GM19328 (cell line): ENCODE measurements around the gene CFI.
A peak's percentile ranks its signal among the peaks of the same experiment; 100 is the strongest.

Source experiments
- ATAC-seq: cut with Tn5 transposase; IDR thresholded peaks from one replicate; pipeline ENCODE4 v1.9.1; 2021; ENCODE audit warnings: mild to moderate bottlenecking, moderate library complexity; ENCODE audit not compliant: unreplicated experiment

Gene CFI

DNA sequence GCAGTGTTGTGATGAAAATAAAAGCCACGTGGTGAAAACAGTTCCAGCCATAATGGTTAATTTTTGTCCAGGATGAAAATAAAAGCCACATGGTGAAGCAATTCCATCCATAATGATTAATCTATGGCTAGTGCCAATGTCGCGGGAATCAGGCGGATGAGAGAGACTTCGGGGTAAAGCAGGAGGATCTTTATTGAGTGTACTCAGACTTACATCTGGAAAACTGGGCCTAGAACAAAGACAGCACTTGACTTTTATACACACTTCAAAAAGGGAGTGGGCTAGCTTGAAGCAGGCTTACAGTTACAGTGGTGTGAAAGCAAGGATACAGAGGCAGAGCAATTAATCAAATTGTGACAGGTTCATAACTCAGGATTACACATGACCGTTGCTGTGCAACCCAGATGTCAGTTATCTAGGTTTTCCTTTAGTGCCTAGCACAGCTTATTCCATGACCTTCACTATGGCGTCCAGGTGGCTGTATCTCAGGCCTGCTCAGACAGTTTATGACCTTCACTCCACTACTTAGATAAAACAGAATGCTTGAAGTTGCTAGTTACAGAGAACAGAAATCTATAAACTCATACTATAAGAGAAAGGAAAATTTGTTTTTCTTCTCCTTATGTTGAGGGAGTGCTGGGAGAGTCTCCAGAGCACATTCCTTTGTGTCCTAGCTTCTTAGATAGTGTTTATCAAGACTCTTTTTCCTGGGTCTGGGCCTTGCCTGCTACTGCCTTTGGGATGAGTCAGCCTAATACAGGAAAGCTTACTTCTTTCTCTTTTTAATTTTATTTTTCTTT, 66.0 kb downstream of the CFI start:
- no peak for ATAC-seq

DNA sequence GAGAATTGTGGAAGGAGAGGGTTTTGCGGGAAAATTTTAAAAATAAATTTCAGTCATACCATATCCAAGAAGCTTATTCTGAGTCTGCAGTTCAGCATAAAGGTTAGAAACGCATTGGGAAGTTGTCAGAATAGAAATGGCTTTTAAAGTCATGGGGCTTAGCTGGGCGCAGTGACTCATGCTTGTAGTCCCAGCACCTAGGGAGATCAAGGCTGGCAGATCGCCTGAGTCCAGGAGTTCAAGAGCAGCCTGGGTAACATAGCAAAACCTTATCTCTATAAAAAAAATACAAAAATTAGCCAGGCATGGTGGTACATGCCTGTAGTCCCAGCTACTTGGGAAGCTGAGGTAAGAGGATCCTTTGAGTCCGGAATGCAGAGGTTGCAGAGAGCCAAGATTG, 68.1 kb downstream of the CFI start:
- ATAC-seq = no peak

DNA sequence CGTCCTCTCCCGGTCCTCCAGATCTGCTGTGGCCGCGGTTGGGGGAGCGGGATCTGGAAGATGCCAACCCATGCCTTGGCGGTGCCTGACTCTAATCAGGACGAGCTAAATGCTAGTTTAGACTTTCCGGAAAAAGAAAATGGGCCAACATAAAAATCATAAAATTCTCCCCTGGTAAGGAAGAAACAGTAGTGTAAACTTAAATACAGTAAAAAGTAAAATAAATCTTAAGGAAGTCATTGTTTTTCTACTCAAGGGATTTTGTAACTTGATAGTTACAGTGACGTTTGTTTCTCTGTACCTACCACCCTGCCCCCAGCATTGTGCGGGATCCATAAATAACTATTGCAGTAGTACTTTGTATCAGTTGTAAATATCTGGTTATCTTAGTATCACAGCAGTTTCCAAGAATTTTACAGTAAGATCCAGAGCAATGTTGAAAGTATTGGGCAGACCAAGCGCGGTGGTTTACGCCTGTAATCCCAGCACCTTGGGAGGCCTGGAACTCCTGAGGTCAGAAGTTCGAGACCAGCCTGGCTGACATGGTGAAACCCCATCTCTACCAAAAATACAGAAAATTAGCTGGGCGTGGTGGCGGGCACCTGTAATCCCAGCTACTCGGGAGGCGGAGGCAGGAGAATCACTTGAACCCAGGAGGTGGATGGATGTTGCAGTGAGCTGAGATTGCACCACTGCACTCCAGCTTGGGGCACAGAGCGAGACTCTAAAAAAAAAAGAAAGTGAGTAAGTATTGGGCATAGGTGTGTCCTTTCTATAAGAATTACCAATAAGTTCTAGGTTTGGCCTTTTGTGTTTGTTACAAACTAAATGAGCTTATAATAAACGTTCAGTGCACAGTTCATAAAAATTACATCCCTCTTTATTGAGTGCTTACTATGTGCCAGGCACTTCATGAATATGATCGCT, 70.9 kb downstream of the CFI start:
- ATAC-seq = no peak

DNA sequence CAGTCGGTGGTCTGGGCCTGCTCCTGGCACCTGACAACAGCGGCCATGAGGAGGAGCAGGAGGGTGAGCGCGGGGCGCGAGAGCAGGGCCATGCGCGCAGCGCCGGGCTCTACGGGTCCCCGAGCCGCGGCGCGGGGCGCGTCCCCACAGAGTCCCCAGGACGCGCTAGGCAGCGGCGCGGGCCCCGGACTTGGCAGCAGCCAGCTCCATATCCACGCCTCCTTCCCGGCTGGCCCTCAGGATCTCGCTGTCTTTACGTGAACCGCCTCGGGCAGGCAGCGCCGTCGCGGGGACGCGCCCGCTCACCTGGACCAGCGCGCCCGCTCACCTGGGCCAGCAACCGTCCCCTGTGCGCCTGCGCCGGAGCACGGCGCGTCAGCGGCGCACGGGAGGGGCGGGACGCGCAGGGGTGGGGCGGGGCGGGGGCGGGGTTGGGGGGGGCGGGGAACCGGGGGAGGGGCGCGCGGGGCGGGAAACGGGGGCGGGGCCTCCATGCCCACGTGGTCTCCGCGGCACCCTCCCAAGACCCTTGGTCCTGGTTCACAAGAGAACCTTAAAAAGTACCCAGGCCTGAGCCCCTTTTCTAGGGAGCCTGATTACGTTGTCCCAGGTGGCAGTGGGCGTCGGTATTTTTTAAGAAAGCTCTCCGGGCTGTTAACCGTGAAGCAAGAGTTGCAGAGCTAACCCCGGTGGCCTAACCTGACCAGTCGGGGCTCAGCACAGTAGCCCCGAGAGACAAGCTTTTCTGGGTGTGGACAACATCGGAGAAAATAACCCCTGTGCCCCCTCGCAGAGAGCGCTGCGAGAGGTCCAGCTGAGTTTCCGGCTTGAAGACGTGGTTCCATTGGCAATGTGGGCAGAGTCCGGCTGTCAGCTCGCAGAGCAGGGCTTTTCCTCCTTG, 71.8 kb downstream of the CFI start, which contains the start of gene PLA2G12A:
TSS of gene PLA2G12A (minus strand) at position 353 of the 901 bp plus-strand sequence. CDS start at position 92, 261 bp downstream.
- ATAC-seq = peak; percentile 78

DNA sequence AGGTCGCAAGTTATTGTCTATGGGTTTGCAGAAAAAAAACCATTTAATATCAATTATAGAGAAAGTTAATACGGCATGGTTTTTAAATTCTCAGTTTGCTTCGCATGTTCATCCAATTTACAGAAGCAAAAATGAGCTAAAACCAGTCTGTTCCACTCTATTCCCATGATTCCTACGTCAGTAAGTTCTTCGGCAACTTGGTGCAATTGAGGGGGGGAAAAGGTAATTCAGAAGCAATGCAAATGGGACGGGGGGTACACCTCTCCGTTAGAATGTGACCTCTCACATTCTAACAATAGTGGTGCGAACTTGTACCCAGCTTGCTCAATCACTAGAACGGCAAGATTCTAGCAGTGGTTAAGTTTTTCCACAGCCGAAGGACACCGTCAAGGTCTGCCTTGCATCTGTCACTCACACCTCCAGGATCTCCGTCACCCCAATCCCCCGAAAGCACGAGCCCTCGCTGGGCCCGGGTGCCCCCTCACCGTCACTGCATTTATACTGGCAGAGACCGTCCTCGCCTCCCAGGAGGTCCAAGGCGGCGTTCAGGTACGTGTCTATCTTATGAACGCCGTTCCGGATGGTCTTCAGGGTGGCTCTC, 72.6 kb downstream of the CFI start:
- no peak for ATAC-seq

DNA sequence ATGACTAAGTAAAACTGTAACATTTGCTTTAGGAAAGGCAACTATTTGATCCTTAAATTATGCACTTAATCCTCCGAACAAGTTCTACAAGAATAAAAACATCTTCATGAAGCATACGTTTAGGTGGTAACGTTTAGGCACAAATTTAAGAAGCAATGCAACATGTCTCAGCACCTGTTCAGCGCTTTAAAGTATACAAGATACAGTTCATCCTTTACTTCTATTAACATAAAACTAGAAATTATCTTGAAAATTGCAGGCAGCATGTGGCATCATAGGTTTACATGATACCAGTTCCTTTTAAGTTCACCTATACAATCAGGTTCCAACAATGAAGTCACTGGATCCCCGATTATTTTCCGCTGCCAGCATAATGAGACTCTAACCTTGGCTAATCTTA, 73.4 kb downstream of the CFI start:
- no peak for ATAC-seq

DNA sequence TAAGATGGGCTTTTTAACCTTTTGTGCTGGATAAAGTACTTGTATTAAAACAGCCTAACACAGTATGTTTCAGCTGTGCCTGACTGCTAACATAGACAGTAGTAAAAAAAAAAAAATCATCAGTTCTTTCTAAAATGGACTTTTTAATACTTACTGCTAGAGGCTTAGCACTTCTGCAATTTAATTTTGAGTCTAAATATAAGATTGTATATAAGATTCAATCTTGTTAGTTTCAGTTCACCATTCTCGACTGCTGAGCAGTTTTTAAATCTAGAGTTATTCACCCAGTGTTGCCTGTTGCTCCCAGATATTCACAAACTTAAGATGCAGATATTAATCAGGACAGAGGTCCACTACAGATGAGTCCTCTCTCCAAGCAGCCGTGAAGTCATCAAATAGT, 78.7 kb downstream of the CFI start:
- no peak for ATAC-seq

DNA sequence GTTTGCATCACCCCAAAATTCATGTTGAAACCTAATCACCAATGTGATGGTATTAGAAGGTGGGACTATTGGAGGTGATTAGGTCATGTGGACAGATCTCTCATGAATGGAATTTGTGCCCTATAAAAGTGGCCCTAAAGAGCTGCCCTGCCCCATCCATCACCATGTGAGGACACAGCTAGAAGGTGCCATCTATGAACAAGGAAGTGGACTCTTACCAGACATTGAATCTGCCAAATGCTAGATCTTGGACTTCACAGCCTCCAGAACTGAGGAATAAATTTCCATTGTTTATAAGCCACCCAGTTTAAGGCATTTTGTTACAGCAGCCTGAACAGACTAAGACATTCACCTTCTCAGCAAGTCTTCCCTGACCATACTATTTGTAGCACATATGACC, 79.4 kb downstream of the CFI start:
- ATAC-seq = no peak

DNA sequence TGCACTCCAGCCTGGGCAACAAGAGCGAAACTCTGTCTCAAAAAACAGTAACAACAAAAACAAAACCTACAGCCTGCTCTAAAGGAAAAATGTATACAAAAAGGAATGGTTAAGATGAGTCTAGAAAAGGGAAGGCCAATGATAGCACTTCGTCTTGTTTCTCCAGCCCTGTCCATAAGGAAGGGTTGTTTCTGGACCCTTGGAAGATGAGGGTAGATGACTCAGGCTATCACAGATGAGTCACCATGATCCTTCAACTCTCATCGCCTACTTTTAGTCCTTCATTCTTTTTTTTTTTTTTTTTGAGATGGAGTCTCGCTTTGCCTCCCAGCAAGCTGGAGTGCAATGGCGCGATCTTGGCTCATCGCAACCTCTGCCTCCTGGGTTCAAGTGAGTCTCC, 80.8 kb downstream of the CFI start:
- no peak for ATAC-seq

DNA sequence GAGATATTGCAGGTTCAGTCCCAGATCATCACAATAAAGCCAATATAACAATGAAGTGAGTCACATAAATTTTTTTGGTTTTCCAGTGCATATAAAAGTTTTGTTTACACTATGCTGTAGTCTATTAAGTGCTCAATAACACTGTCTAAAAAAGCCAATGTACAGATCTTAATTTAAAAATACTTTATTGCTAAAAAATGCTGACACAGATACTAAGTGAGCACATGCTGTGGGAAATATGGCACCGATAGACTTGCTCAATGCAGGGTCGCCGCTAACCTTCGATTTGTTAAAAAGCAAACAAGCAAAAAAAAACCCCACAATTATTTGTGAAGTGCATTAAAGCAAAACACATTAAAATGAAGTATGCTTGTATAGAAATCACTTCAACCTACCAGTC, 82.2 kb downstream of the CFI start:
- ATAC-seq = no peak

DNA sequence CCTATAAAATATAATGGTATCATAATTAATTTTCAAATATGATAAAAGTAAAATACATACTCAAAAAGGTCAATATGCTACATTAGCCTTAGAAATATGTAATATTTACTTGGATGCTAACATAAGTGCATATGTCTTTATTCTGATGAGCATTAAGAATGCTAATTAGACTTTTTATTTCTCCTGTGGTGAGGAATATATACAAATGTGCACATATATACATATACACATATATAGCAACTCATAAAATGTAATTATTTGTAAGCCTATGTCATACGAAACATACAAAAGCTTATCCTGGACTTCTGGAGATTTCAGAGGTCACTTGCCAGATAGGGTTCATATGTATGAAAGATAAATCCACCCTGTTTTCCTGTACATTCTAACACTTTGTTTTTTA, 83.0 kb downstream of the CFI start:
- no peak for ATAC-seq

DNA sequence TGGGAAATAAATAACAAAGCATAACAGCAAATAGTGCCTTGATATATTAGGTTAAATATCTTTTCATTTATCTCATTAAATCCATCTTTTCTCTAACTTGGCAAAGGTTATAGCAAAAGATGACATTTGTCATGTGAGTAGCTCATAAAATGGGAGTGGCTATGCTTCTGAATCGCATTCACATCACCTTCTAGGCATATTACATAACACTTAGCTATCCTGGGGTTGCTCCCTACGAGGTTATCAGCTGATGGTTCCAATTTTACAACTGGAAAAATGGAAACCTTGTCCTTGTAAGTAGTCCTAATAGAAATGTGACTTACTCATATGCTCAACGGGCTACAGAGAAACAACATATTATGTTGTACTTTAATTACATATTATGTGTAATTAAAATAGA, 88.3 kb downstream of the CFI start:
- ATAC-seq = no peak

DNA sequence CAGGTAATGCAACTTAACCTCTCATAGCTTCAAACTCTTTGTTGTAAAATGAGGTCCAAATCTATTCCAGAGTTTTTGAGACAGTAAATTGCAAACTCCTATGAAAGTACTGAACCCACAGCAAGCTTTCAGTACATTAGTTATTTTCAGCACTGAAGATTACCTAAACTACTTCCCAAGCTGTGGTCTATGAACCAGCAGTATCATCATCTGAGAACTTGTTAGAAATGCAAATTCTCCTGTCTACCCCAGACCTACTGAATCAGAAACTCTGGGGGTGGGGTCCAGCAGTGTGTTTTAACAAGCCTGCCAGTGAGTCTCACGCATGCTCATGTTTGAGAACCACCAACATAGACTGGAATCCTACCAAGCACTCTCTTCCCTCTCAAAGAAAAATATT, 92.8 kb downstream of the CFI start:
- peak; percentile 92 for ATAC-seq

DNA sequence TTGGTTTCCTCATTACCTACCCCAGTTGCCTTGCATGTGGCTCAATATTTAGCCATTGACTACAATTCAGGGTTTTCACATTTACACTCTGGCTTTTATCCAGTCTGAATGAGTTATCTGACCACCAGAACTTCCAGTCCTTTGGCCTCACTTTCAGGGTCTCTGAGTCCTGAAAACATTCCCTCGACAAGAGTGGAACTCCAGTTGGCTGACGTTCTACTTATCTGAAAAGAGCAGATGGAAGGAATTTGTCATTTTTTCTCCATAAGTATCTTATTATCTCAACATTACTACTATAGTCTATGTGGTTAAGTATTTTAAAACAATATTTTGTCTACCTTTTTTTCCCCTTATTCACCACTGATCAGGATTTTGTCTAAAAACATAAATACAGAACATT, 93.4 kb downstream of the CFI start:
- ATAC-seq = no peak

DNA sequence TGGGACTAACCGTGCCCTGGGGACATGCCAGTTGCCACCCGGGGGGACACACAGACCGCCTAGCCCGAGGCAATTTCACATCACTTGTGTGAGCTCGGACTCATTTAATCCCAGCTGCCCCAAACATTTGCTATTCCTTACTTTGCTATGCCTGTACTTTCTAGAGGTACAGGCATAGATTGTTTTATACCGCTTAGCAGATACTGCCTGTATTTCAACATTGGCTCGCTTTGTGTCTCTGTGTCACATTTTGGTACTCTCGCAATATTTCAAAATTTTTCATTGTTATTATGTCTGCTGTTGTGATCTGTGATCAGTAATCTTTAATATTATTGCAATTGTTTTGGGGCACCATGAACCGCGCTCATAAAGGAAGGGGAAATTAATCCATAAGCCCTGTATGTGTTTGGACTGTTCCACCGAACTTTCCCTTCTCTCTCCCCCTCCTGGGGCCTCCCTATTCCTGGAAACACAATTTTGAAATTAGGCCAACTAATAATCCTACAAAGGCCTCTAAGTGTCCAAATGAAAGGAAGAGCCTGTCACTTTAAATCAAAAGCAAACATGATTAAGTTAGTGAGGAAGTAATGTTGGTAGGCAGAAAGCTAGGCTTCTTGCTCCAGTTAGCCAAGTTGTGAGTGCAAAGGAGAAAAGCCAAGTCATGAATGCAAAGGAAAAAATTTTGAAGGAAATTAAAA, 98.0 kb downstream of the CFI start:
- no peak for ATAC-seq

DNA sequence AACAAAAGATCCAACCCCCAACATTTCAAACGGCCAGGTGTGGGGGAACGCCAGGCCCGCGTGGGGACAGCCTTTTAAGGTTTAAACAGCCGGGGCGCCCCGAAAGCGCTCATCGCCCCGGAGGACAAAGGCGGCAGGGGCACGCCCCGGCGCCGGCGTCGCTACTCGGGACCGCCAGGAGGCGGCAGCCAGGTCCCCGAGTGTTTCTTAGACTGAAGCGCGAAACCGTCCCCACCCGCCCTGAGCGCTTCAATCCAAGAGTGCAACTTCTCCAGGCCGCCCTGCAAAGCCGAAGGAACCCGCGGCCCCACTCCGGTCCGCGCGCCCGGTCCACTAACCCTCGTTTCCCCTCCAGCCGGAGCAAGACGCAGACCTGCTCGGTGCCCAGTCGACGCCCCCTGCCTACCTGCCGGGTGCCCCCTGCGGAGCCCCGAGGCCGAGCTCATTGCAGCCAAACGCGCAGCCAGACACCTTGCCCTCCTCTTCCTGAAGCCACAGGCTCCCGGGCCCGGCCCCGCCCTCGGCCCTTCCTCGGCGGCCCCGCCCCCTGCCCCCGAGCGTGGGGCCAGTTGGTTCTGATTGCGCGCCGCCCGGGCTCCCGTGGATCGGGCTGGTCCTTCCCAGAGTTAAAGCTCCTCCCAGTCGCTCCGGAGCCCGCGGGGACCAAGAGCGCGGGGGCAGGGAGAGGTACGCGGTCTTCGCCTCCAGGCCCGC, 98.7 kb downstream of the CFI start, which contains the start of gene CASP6:
TSS of gene CASP6 (minus strand) at position 496 of the 714 bp plus-strand sequence. CDS start at position 446, 50 bp downstream.
- peak; percentile 76 for ATAC-seq

DNA sequence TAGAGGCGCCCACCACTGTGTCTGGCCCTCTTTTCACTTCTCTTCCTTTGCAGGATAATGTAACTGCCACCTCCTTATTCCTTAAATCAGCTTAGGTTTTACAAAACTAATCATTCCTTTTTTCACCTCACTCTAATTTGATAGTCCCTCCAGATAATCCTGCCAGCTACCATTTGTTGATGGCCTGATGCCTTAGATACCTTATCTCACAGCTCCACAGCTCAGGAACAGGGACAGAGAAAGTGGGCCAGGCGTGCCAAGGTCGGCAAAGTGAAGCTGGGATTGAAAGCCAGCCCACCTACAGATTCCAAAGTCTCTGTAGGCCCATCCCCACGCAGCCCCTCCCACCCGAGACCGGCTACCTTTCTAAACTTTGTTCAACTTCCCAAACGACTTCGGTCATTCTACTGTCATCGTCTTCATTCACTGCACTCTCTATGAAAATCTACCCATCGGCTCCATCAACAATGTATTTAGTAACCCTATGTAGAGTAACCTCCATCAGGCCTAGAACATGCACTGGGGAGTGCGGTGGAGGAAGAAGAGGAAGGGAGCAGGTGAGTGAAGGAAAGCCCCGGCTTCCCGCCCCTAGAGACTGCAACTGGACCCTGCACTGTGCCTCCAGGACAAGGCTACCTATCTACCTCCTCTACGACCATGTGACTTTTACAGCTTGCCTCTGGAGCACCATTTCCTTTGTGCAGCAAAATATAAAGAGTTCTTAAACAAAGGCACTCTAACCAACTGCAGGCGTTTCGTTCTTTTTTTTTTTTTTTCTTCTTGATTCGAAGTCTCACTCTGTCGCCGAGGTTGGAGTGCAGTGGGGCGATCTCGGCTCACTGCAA, 100.0 kb downstream of the CFI start:
- ATAC-seq = no peak

DNA sequence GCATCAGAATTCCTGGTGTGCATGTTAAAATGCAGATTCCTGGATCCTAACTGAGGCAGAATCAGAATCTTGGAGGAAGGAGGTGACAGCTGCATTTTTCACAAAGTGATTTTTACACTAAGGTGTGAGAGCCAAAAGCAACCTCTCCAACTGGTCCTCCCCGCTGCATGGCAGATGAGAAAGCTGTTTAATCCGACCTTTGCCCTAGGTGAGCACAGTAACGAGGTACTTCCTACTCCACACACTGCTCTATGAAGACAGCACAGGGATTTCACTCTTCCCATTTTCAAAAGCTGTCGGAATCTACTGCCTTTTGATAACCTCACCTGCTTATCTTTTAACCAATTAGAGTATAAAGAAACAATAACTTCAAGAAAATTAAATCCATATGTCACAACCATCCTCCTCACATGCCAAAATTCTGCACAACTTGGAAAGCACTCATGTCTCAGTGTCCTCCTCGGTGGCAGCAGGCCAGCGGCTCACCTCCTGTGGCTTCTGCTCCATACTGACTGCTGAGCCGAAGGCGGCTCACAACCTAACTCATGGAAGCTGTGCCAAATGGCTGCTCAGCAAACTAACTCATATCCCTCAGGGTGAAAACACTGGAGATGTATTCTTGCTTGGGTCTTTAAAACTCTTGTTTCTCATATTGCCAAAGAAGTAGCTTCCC, 102.1 kb downstream of the CFI start:
- ATAC-seq = no peak
